HG03442 (cell line): ENCODE measurements around the gene TAS2R50.
"Not testable (repeated sequence)": the region's sequence is repeated elsewhere in the genome, so short reads cannot be mapped to it uniquely, and the experiment has no call there.

ENCODE experiments used
- ATAC-seq: cut with Tn5 transposase; IDR thresholded peaks from one replicate; pipeline ENCODE4 v1.9.1; 2021; ENCODE audit warnings: mild to moderate bottlenecking, moderate library complexity; ENCODE audit not compliant: unreplicated experiment

The TAS2R50 gene

GRCh38 chr12:10986812-10987211, at the start of gene TAS2R50:
TSS of gene TAS2R50 (minus strand) at chr12:10986912. CDS start at chr12:10986860, 52 bp downstream.
- ATAC-seq, result no peak

GRCh38 chr12:11033959-11034358, 47.2 kb upstream of the TAS2R50 start:
- ATAC-seq, result not testable (repeated sequence)

GRCh38 chr12:11031307-11031706, 44.6 kb upstream of the TAS2R50 start, which contains the start of gene TAS2R31:
TSS of gene TAS2R31 (minus strand) at chr12:11031407. CDS start at chr12:11031335, 72 bp downstream.
- ATAC-seq, result no peak

GRCh38 chr12:11026118-11026517, 39.4 kb upstream of the TAS2R50 start:
- no peak for ATAC-seq

- no peak for ATAC-seq
These were observed 36.7 kb upstream of the TAS2R50 start for GRCh38 chr12:11023387-11023786.

GRCh38 chr12:11022520-11022919, 35.8 kb upstream of the TAS2R50 start, which contains the start of gene TAS2R19:
TSS of gene TAS2R19 (minus strand) at chr12:11022620. CDS start at chr12:11022571, 49 bp downstream.
- ATAC-seq, result no peak

- no peak for ATAC-seq
These were observed 30.2 kb upstream of the TAS2R50 start for GRCh38 chr12:11016937-11017336.

- ATAC-seq, result no peak
These were observed 29.2 kb upstream of the TAS2R50 start for GRCh38 chr12:11015775-11016430.

- no peak for ATAC-seq
These were observed 27.5 kb upstream of the TAS2R50 start for GRCh38 chr12:11014234-11014633.

- ATAC-seq, result no peak
These were observed 20.9 kb upstream of the TAS2R50 start for GRCh38 chr12:11007608-11008007.

GRCh38 chr12:10998204-10998603, 11.5 kb upstream of the TAS2R50 start, which contains the start of gene TAS2R20:
TSS of gene TAS2R20 (minus strand) at chr12:10998304. CDS start at chr12:10997875, 429 bp downstream.
- ATAC-seq, result no peak

- no peak for ATAC-seq
These were observed 7.6 kb upstream of the TAS2R50 start for GRCh38 chr12:10994307-10994706.

GRCh38 chr12:10989107-10989506, 2.4 kb upstream of the TAS2R50 start:
- no peak for ATAC-seq

GRCh38 chr12:10982244-10982643, 4.5 kb downstream of the TAS2R50 start:
- no peak for ATAC-seq

- ATAC-seq, result no peak
These were observed 11.7 kb downstream of the TAS2R50 start for GRCh38 chr12:10974965-10975364.

- ATAC-seq, result no peak
These were observed 17.8 kb downstream of the TAS2R50 start for GRCh38 chr12:10968765-10969456.

- ATAC-seq, result no peak
These were observed 19.3 kb downstream of the TAS2R50 start for GRCh38 chr12:10967409-10967808.

GRCh38 chr12:10966314-10966713, 20.4 kb downstream of the TAS2R50 start:
- ATAC-seq, result no peak

GRCh38 chr12:10965476-10965875, 21.2 kb downstream of the TAS2R50 start:
- ATAC-seq, result no peak

GRCh38 chr12:10960211-10960610, 26.5 kb downstream of the TAS2R50 start:
- ATAC-seq, result no peak

GRCh38 chr12:10959804-10960203, 26.9 kb downstream of the TAS2R50 start:
- no peak for ATAC-seq

- ATAC-seq, result no peak
These were observed 29.0 kb downstream of the TAS2R50 start for GRCh38 chr12:10957741-10958140.
